ENCODE data around the gene WDR86.
A peak's percentile ranks its signal among the peaks of the same experiment; 100 is the strongest.

WDR86 gene

DNA sequence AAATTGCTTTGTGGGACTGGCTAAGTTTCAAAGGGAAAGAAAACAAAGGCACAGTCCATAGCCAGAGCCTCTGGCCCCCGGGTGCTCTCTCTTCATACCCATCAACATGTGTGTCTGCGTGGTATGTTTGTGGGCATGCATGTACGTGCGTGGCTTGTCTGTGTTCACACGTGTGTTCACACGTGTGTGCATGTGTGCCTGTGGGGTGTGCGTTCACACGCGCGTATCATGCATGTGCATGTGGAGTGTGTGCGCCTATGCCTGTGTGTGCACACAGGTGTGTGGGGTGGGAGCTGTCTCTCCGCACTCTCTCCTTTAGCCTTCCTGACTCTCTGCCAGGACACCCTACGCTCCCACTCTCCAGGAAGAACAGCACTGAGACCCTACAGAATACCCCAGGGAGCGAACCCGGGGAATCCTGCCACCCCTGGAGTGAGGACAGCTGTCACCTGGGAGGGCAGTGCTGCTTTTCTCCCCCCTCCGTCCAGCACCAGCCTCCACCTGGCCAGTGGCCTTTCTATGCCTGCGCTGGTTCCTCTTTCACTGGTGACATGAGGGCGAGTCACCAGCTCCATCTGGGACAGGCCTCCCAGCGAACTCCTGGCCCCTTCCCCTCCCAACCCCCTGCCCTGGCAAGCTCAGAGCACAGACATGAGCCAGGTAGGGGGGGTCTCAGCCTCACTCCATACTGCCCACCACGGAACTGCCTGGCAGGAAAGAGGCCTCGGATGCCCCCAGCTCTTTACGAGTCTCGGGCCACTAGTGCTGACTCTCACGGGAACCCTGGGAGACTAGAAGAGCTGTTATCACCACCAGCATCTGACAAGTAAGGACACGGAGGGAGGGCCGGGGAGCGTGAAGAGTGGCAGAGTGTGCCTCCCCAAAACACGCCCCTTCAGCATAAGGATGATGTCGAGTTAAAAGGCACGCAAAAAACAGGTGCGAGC lies 16.5 kb downstream of the WDR86 start:
- H3K36me3 Mint-ChIP-seq (ENCODE audit: insufficient read depth) = peaks cover 4% of the 10 kb centered on the region
- H3K4me1 Mint-ChIP-seq (ENCODE audit: low read depth in 2 of 2) = peaks cover 0 to 20% of the 10 kb centered on the region in 2 donors

DNA sequence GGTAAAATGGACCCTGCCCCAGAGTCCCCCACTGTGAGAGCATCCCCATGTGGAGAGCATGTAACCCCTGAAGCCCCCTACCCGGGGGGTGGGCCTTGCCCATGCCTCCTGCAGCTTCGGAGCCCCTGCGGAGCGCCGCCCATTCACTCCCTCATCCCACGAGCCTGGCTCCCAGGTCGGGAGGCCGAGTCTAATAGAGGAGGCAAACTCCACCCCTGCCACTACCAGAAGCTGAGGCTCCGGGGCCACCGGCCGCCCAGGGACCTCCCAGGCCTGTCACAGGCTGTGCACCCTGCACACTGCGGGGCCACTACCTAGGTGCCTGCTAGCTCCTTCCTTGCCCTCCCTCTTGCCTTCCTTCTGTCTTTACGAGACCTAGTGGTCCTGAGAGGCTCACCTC lies 17.4 kb downstream of the WDR86 start:
- DNase-seq (no peak), ATAC-seq (replicated peaks) (no peak)
- peaks cover 3% of the 10 kb centered on the region for H3K36me3 Mint-ChIP-seq (ENCODE audit: insufficient read depth)
- no peak overlapping the region for H3K4me3 Mint-ChIP-seq
- H3K27me3 Mint-ChIP-seq = peaks cover 10 to 11% of the 10 kb centered on the region in 2 donors
- H3K27ac Mint-ChIP-seq = peak overlapping the region in 1 of 2 donors; percentile 17
- peaks cover 0 to 15% of the 10 kb centered on the region in 2 donors for H3K4me1 Mint-ChIP-seq (ENCODE audit: low read depth in 2 of 2)
- no peaks in the 10 kb centered on the region for H3K9me3 Mint-ChIP-seq

More for the DNA sequence above, 16.5 kb downstream of the WDR86 start:
- Mint-ChIP-seq H3K4me3 (no peak overlapping the region), H3K27me3 (peaks cover 10 to 11% of the 10 kb centered on the region in 2 donors), H3K27ac (peak overlapping the region in 1 of 2 donors; percentile 17), H3K9me3 (no peaks in the 10 kb centered on the region)
- no peak for ATAC-seq (replicated peaks)
- DNase-seq = no peak

DNA sequence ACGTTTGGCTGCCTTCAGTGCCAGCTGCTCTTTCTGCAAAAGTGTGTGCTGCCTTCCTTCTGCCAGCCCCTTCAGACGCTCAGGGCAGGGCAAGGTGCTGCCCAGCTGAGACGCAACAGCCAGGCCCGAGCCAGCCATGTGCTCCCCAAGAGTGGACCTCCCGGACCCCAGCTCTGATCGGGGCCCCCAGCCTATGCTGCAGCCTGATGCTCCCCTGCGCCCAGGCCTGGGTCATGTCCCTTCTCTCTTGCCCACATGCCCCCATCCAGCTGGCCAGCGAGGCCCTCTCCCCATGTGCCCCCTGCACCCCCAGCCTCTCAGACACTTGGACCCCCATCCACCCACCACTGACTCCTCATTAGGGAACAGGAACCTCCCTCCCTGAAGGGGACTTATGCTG lies 17.8 kb downstream of the WDR86 start:
- H3K4me3 Mint-ChIP-seq = no peak overlapping the region
- DNase-seq = no peak
- H3K27ac Mint-ChIP-seq = peak overlapping the region in 1 of 2 donors; percentile 17

DNA sequence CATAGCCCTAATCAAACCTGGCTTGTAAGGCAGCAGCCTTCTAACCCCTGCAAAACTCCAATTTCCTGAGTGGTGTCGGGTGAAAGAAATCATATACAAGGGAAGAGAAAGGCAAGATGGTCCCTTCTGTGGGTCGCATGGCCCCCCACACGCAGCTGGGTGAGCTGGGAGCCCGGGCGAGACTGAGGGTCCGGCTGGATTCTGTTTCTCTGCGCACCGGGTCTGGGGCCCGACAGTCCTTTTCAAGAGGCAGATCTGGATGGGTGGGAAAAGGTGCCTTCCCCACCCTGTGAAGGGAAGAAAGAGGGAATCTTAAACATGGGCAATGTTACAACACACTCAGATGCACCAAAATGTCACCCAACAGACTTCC lies 18.5 kb downstream of the WDR86 start:
- Mint-ChIP-seq H3K4me3 (no peak overlapping the region), H3K27ac (peak overlapping the region in 1 of 2 donors; percentile 68), H3K36me3 (ENCODE audit: insufficient read depth) (no peaks in the 10 kb centered on the region), H3K27me3 (peaks cover 11 to 16% of the 10 kb centered on the region in 2 donors), H3K4me1 (ENCODE audit: low read depth in 2 of 2) (peaks cover 0 to 8% of the 10 kb centered on the region in 2 donors), H3K9me3 (no peaks in the 10 kb centered on the region)
- ATAC-seq (replicated peaks) = no peak
- no peak for DNase-seq

More for the DNA sequence above, 17.8 kb downstream of the WDR86 start:
- H3K9me3 Mint-ChIP-seq = no peaks in the 10 kb centered on the region
- H3K4me1 Mint-ChIP-seq (ENCODE audit: low read depth in 2 of 2) = peaks cover 0 to 10% of the 10 kb centered on the region in 2 donors
- H3K27me3 Mint-ChIP-seq = peaks cover 11% of the 10 kb centered on the region in 2 donors
- no peaks in the 10 kb centered on the region for H3K36me3 Mint-ChIP-seq (ENCODE audit: insufficient read depth)
- no peak for ATAC-seq (replicated peaks)

DNA sequence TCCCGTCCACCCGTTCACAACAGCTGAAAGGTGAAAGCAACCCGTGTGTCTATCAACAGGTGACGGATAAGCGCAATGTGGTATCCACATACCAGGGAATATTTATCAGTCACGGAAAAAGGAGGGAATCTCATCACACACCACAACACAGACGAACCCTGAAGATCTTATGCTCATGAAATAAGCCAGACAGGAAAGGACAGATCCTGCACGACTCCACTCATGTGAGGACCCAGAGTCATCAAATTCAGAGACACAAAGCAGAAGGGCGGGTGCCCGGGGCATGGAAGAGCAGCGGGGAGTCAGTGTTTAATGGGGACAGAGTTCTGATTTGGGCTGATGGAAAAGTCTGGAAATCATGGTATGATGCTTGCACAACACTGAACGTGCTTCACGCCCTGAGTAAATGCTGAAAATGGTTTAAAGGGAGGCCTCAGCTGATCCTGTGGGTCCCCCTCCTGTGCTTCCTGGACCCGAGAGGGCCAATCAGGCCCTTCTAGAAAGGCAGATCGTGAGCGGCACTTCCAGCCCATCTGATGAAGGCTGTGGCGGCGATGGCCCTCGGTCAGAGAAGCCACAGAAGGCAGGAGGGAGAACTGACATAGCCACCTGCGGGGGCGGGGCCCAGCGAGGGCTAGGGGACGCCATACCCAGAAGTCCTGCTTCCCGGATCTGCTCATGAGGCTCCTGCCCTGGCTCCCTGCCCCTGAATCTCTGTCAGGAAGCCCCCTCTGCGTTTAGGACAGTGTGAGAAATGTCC lies 19.1 kb downstream of the WDR86 start:
- no peak for ATAC-seq (replicated peaks)
- peaks cover 0 to 7% of the 10 kb centered on the region in 2 donors for H3K4me1 Mint-ChIP-seq (ENCODE audit: low read depth in 2 of 2)
- peak overlapping the region in 1 of 2 donors; percentile 68 for H3K27ac Mint-ChIP-seq

DNA sequence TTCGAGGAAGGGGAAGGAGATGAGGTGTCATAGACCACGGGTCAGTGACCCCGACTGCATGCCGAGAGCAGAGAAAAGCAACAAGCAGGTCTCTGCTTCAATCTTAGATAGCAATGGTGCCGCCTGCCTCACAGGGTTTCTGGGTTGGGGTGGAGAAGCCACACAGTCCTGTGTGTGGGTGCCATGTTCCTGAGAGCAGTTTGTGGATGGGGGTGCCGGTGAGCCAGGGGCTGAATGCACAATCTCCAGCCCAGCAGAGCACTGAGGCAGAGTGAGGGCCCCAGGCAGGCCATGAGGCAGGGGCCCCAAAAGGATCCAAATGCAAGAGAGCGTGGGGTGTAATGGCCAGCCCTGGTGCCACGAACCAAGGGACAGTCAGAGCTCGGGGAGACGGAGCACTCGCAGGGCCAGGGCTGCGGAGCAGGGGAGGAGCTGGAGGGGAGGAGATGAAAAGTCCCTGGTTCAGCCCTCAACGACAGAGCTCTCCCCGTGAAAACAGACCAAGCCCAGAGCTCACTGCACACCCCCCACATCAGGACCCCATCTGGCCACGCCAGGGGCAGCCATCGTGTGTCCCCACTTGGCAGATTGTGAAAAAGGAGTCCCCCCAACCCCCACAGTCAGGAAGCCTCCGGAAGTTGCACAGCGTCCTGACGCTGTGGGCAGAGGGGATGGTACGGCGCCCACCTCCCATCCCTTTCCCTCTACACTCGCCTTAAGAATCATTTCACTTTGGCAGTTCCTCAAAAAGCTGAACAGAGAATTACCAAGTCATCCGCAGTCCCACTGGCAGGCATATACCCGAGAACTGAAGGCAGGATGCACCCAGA lies 19.9 kb downstream of the WDR86 start:
- Mint-ChIP-seq H3K4me3 (no peak overlapping the region), H3K9me3 (no peaks in the 10 kb centered on the region), H3K36me3 (ENCODE audit: insufficient read depth) (no peaks in the 10 kb centered on the region), H3K27ac (peak overlapping the region in 1 of 2 donors; percentile 68), H3K4me1 (ENCODE audit: low read depth in 2 of 2) (peaks cover 0 to 4% of the 10 kb centered on the region in 2 donors), H3K27me3 (peaks cover 11 to 16% of the 10 kb centered on the region in 2 donors)
- ATAC-seq (replicated peaks) (no peak), DNase-seq (no peak)

More for the DNA sequence above, 19.1 kb downstream of the WDR86 start:
- Mint-ChIP-seq H3K4me3 (no peak overlapping the region), H3K27me3 (peaks cover 11 to 16% of the 10 kb centered on the region in 2 donors), H3K9me3 (no peaks in the 10 kb centered on the region), H3K36me3 (ENCODE audit: insufficient read depth) (no peaks in the 10 kb centered on the region)
- DNase-seq = no peak

DNA sequence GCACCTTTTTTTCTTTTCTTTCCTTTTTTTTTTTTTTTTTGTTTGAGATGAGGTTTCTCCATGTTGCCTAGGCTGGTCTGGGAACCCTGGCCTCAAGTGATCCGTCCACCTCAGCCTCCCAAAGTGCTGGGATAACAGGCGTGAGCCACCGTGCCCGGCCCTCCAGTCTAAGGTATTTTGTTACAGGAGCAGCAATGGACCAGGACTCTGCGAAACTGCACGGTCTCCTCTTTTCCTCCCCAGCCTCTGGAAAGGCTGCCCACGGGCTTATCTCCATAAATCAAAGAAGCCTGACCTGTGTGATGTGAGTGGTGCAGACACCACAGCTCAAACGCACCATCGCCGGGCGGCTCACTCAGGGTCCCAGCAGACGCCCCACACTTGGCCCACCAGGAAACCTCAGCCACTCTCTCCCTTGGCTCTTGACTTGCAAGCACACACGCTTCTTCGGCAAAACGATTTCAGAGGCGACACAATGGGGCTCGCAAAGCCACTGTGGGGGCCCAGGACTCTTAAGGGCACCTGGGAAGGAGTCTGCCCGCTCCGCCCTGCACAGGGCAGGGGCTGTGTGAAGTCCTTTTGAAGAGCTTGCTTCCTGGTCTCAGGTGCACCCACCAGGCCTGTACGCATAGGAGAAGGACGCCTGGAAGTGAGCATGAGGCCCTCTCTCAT lies 20.6 kb downstream of the WDR86 start:
- ATAC-seq (replicated peaks) (no peak), DNase-seq (no peak)
- Mint-ChIP-seq H3K27ac (no peak overlapping the region), H3K27me3 (peaks cover 11 to 16% of the 10 kb centered on the region in 2 donors), H3K4me3 (no peak overlapping the region), H3K4me1 (ENCODE audit: low read depth in 2 of 2) (peaks cover 0 to 5% of the 10 kb centered on the region in 2 donors), H3K9me3 (no peaks in the 10 kb centered on the region), H3K36me3 (ENCODE audit: insufficient read depth) (peaks cover 3% of the 10 kb centered on the region)

DNA sequence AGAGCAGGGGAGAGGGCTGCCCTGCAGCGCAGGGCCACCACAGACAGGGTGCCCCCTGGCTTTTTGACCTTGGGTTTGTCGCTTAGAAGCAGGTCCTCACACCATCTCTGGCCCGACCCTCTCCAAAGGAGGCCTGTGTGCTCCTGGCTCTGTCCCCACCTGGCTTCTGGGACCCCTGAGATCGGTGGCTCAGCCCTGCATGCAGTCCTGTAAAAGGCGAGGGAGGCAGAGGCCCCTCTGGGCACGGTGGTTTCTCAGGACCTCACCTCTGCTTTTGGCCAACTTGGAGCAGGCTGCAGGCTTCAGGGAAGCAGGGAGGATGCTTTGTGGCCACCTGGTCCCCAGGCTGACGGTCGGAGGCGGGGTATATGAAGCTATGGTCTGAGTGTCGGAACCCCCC lies 21.4 kb downstream of the WDR86 start:
- ATAC-seq (replicated peaks) (no peak), DNase-seq (no peak)
- peaks cover 0 to 3% of the 10 kb centered on the region in 2 donors for H3K4me1 Mint-ChIP-seq (ENCODE audit: low read depth in 2 of 2)
- peak overlapping the region in 1 of 2 donors; percentile 26 for H3K27ac Mint-ChIP-seq
- H3K4me3 Mint-ChIP-seq = no peak overlapping the region
- H3K27me3 Mint-ChIP-seq = peaks cover 11 to 16% of the 10 kb centered on the region in 2 donors
- no peaks in the 10 kb centered on the region for H3K9me3 Mint-ChIP-seq
- H3K36me3 Mint-ChIP-seq (ENCODE audit: insufficient read depth) = peaks cover 3% of the 10 kb centered on the region

DNA sequence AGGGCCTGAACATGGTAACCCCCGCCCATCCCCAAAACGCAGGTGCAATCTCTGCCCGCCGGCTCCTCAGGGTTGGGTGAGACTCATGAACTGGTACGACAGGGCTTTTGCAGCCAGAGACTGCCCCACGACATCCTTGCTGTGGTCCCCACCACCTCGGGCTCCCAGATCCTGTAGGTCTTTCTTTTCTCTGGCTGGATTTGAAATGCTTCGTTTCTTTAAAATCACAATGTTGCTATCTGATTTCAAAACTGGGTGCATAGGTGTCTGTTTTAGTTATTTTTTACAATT lies 21.9 kb downstream of the WDR86 start:
- Mint-ChIP-seq H3K27me3 (peaks cover 11 to 16% of the 10 kb centered on the region in 2 donors), H3K4me3 (no peak overlapping the region), H3K36me3 (ENCODE audit: insufficient read depth) (peaks cover 3% of the 10 kb centered on the region), H3K9me3 (no peaks in the 10 kb centered on the region), H3K27ac (peak overlapping the region in 1 of 2 donors; percentile 26), H3K4me1 (ENCODE audit: low read depth in 2 of 2) (peaks cover 0 to 3% of the 10 kb centered on the region in 2 donors)
- DNase-seq (no peak), ATAC-seq (replicated peaks) (no peak)

DNA sequence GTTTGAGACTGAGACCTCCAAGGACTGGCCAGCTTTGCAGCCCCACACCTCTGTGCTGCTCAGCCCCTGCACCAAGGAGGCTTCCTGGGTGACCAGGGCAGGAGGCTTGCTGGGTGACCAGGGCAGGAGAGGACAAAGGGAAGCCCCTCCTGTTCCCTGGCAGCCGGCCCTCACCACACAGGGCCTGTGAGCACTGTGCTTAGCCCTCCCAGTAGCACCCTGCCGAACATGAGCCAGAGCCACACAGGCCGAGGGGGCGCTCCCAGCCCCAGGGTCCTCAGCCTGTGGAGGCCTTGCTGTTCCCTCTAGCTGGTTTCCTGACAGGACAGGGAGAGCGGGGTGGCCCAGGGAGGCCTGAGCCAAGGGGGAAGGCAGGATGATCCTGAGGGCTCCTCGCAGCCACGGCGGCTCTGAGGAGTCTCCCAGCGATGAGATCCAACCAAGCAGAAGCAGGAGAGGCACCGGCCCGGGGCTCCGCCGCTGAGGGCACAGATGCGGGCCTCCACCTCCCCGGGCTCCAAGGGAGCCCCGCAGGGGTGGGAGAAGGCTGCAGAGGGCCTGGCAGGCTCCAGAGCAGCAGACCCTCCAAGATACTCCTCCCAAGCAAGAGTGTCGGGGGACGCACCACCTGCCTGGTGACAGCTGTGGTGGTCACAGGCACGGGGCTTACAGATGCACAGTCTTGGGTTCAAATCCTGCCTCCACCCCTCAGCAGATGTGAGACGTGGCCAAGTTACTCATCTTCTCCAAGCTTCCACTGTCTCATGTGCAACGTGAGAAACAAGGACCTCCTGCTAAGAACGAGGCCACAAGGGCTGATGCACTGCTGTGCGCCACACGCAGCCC lies 22.5 kb downstream of the WDR86 start:
- H3K36me3 Mint-ChIP-seq (ENCODE audit: insufficient read depth) = peaks cover 5% of the 10 kb centered on the region
- no peaks in the 10 kb centered on the region for H3K9me3 Mint-ChIP-seq
- DNase-seq (no peak), ATAC-seq (replicated peaks) (no peak)
- H3K4me1 Mint-ChIP-seq (ENCODE audit: low read depth in 2 of 2) = peaks cover 2 to 6% of the 10 kb centered on the region in 2 donors
- H3K4me3 Mint-ChIP-seq = no peak overlapping the region
- peaks cover 15 to 20% of the 10 kb centered on the region in 2 donors for H3K27me3 Mint-ChIP-seq
- H3K27ac Mint-ChIP-seq = peak overlapping the region in 1 of 2 donors; percentile 26

DNA sequence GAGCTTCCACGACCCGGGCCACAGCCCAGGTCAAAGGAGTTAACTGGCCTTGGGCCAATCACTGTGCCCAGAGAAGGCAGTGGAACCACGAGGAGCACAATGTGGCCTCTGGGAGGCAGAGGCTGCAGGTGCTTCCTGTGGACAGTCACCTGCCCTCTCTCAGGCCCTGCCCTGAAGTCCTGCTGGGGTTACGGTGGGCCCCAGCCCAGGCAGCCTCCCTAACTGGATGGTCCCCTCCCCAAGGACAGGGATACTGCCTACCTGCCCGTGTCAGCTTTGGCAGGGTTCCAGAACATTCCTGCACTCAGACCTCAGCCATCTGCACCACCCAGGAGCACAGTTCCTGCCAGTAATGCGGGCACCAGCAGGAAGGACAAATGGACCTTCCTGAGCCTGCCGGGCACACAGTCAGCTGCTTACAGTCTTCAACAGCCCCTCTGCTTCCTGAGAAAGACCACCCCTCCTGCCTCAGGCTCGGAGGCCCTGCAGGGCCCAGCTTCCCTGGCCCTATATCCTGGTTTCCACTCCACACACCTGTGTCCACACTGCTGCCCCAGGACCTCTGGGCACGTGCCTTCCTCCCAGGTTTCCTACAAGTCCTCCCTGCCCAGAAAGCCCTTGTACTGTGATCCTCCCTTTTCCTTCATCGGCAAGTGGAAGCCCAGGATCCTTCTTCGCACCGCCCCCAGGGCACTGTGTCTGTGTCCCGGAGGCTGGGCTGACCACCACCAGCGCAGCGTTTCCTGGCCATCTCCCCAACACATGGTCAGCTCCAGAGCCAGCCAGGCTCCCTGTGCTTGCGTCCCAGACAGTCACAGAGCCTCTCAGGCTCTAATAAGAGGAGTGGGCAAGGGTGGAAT lies 23.3 kb downstream of the WDR86 start:
- H3K9me3 Mint-ChIP-seq = no peaks in the 10 kb centered on the region
- peaks cover 7 to 10% of the 10 kb centered on the region in 2 donors for H3K4me1 Mint-ChIP-seq (ENCODE audit: low read depth in 2 of 2)
- ATAC-seq (replicated peaks) (no peak), DNase-seq (no peak)
- peak overlapping the region in 1 of 2 donors; percentile 66 for H3K27ac Mint-ChIP-seq
- peaks cover 10% of the 10 kb centered on the region for H3K36me3 Mint-ChIP-seq (ENCODE audit: insufficient read depth)
- no peak overlapping the region for H3K4me3 Mint-ChIP-seq
- peaks cover 20 to 24% of the 10 kb centered on the region in 2 donors for H3K27me3 Mint-ChIP-seq

Data from effector memory CD8-positive, alpha-beta T cell (primary cell).